Parathyroid adenoma (tissue), 2 donors: ENCODE data around the gene TMEM120B.

Experiments
- H2AFZ ChIP-seq: fragments of 300-600 bp; sonication (generic); one replicate; pipeline ENCODE4 v1.7.0; 2017; ENCODE audit warnings: antibody characterized with exemption, mild to moderate bottlenecking
- H3K27ac ChIP-seq: fragments of 300-600 bp; sonication (generic); one replicate; pipeline ENCODE4 v1.7.0; 2017
- H3K27me3 ChIP-seq: fragments of 300-600 bp; sonication (generic); one replicate; pipeline ENCODE4 v1.7.0; 2017; ENCODE audit warnings: low read length; ENCODE audit not compliant: control insufficient read depth, insufficient read depth
- H3K36me3 ChIP-seq: fragments of 300-600 bp; sonication (generic); one replicate; pipeline ENCODE4 v1.7.0; 2017; ENCODE audit warnings: low read length; ENCODE audit not compliant: control insufficient read depth, insufficient read depth
- H3K4me1 ChIP-seq: fragments of 300-600 bp; sonication (generic); one replicate; pipeline ENCODE4 v1.7.0; 2017; ENCODE audit warnings: control low read depth
- H3K4me2 ChIP-seq: fragments of 300-600 bp; sonication (generic); one replicate; pipeline ENCODE4 v1.7.0; 2017; ENCODE audit warnings: low read length
- H3K4me3 ChIP-seq: fragments of 300-600 bp; sonication (generic); one replicate; pipeline ENCODE4 v1.7.0; 2017; ENCODE audit warnings: low read depth, low read length
- H3K79me2 ChIP-seq: fragments of 300-600 bp; sonication (generic); one replicate; pipeline ENCODE4 v1.7.0; 2017; ENCODE audit warnings: control low read depth
- H3K9ac ChIP-seq: fragments of 300-600 bp; sonication (generic); one replicate; pipeline ENCODE4 v1.7.0; 2017; ENCODE audit warnings: mild to moderate bottlenecking
- H3K9me3 ChIP-seq: fragments of 300-600 bp; sonication (generic); one replicate; pipeline ENCODE4 v1.7.0; 2017; ENCODE audit warnings: low read length; ENCODE audit not compliant: control insufficient read depth
- TF ChIP-seq, protein P1 (sequence below): fragments of 300-600 bp; sonication (generic); IDR thresholded peaks from one replicate; pipeline ENCODE4 v1.7.0; 2017; ENCODE audit warnings: antibody characterized with exemption, mild to moderate bottlenecking
- donor health status: primary hyperparathyroidism.

TMEM120B gene

DNA sequence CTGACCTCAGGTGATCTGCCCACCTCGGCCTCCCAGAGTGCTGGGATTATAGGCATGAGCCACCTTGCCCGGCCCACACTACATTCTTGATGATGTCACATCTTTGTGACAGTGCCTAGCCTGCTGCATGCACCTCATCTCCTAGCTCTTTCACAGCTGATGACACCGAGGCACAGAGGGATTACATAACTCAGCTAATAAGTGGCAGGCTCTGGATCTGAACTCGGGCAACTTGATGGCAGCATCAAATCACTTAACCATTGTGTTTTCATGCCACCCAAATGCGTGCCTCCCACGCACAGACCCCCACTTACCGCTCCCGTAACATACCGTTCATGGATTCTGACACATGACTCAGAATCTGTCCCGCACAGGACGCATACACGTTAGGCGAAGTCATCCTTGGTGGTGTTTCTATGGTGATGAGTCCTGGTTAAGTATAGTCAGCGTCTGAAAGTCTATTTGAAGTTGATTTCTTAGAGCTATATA lies 7.4 kb downstream of the TMEM120B start:
- TF ChIP-seq, protein P1, sequence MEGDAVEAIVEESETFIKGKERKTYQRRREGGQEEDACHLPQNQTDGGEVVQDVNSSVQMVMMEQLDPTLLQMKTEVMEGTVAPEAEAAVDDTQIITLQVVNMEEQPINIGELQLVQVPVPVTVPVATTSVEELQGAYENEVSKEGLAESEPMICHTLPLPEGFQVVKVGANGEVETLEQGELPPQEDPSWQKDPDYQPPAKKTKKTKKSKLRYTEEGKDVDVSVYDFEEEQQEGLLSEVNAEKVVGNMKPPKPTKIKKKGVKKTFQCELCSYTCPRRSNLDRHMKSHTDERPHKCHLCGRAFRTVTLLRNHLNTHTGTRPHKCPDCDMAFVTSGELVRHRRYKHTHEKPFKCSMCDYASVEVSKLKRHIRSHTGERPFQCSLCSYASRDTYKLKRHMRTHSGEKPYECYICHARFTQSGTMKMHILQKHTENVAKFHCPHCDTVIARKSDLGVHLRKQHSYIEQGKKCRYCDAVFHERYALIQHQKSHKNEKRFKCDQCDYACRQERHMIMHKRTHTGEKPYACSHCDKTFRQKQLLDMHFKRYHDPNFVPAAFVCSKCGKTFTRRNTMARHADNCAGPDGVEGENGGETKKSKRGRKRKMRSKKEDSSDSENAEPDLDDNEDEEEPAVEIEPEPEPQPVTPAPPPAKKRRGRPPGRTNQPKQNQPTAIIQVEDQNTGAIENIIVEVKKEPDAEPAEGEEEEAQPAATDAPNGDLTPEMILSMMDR, result no peak
- no peak overlapping the region for H2AFZ ChIP-seq
- H3K4me1 ChIP-seq, result peaks cover 7% of the 10 kb centered on the region
- no peak overlapping the region for H3K4me2 ChIP-seq
- H3K9ac ChIP-seq, result no peak overlapping the region
- H3K27me3 ChIP-seq, result no peaks in the 10 kb centered on the region
- H3K9me3 ChIP-seq, result no peaks in the 10 kb centered on the region
- peaks cover 4% of the 10 kb centered on the region for H3K79me2 ChIP-seq
- H3K36me3 ChIP-seq, result no peaks in the 10 kb centered on the region
- H3K27ac ChIP-seq, result no peak overlapping the region
- H3K4me3 ChIP-seq, result no peak overlapping the region

DNA sequence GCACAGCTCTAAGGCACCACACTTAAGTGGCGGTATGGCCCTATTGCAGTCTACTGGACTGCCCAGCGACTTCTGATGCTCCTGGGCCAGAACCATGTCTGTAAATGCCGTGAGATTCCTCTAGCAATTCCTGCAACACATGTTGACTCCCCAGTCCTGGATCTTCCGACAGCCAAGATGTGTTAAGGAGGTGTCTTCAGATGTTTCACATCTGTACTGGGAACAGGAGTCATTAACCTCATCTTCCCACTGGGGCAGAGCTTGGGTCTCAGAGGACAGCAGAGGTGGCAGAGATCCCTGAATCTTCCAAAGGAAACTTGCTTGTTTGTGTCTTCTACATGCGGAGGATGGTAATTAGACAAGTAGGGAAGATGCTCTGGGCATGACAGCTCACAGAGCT lies 8.2 kb downstream of the TMEM120B start:
- no peak overlapping the region for H3K9ac ChIP-seq
- no peak overlapping the region for H3K27ac ChIP-seq
- H3K9me3 ChIP-seq, result no peaks in the 10 kb centered on the region
- H3K4me2 ChIP-seq, result no peak overlapping the region
- no peak overlapping the region for H2AFZ ChIP-seq
- H3K79me2 ChIP-seq, result peaks cover 7% of the 10 kb centered on the region
- H3K4me3 ChIP-seq, result no peak overlapping the region
- peaks cover 7% of the 10 kb centered on the region for H3K4me1 ChIP-seq
- no peaks in the 10 kb centered on the region for H3K27me3 ChIP-seq
- TF ChIP-seq, protein P1, result no peak
- H3K36me3 ChIP-seq, result no peaks in the 10 kb centered on the region

DNA sequence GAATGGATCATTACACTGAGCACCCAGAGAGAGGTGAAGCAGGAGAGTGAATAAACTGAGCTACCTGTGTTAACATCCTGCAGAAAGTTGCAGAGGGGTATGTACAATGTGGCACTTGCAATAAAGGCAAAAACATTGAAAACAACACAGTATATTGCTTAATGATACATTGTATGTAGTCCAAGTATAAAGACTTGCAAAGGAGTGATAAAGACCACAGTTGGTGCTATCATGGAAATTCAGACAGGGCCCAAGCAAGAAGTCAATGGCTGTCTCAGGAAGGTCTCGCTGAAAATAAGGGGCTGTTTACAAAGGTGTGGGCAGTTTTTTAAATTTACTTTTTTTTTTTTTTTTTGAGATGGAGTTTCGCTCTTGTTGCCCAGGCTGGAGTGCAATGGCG lies 10.0 kb downstream of the TMEM120B start:
- Histone ChIP-seq H3K9me3 (no peaks in the 10 kb centered on the region), H3K27me3 (no peaks in the 10 kb centered on the region), H2AFZ (no peak overlapping the region)

DNA sequence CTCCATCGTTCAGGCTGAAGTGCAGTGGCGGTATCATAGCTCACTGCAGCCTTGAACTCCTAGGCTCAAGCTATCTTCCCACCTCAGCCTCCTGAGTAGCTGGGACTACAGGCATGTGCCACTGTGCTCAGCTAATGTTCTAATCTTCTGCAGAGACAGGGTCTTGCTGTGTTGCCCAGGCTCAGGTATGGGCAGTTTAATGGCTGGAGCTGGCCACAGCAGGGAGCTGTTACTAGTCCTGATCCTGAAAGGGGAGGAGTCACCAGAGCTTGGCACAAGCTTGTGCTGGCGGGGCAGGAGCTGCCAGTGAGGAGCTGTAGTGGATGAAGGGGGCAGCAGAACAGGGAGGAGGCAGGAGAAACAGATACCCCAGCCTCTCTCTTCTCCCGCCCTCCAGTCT lies 10.6 kb downstream of the TMEM120B start:
- H3K9ac ChIP-seq, result no peak overlapping the region
- no peak overlapping the region for H3K4me2 ChIP-seq
- no peaks in the 10 kb centered on the region for H3K27me3 ChIP-seq

More for the DNA sequence above, 10.0 kb downstream of the TMEM120B start:
- H3K4me2 ChIP-seq, result no peak overlapping the region
- no peak overlapping the region for H3K4me3 ChIP-seq
- TF ChIP-seq, protein P1, result no peak
- no peak overlapping the region for H3K9ac ChIP-seq
- no peaks in the 10 kb centered on the region for H3K4me1 ChIP-seq
- no peak overlapping the region for H3K27ac ChIP-seq
- peaks cover 7% of the 10 kb centered on the region for H3K79me2 ChIP-seq
- H3K36me3 ChIP-seq, result no peaks in the 10 kb centered on the region

DNA sequence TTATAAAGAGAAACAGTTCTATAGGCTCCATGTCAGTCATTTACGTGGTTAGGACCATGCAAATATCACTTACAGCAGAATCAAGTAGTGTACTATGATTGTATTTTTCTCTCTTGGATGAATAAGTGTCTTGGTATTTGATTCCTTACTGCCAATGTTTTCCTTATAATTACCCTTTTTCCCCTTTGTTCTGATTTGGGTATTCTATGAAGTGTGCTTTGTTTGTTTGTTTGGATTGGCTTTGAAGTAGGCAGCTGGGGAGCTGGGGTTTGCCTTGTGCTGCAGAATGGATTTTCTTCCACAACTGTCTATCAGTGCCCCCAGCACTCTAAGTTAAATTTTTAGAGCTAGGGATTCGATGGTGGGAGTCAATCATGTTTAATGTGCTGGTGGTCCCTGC lies 12.4 kb downstream of the TMEM120B start:
- H3K27me3 ChIP-seq, result no peaks in the 10 kb centered on the region
- TF ChIP-seq, protein P1, result no peak
- no peak overlapping the region for H3K4me3 ChIP-seq
- no peak overlapping the region for H3K27ac ChIP-seq
- peaks cover 3% of the 10 kb centered on the region for H3K79me2 ChIP-seq
- no peaks in the 10 kb centered on the region for H3K4me1 ChIP-seq
- H2AFZ ChIP-seq, result no peak overlapping the region
- no peaks in the 10 kb centered on the region for H3K36me3 ChIP-seq
- H3K9me3 ChIP-seq, result no peaks in the 10 kb centered on the region
- H3K9ac ChIP-seq, result no peak overlapping the region
- no peak overlapping the region for H3K4me2 ChIP-seq

More for the DNA sequence above, 10.6 kb downstream of the TMEM120B start:
- Histone ChIP-seq H3K4me1 (no peaks in the 10 kb centered on the region), H2AFZ (no peak overlapping the region), H3K36me3 (no peaks in the 10 kb centered on the region), H3K79me2 (peaks cover 7% of the 10 kb centered on the region), H3K4me3 (no peak overlapping the region), H3K9me3 (no peaks in the 10 kb centered on the region), H3K27ac (no peak overlapping the region)
- TF ChIP-seq, protein P1, result no peak
